ENCODE measurements around the gene RAMACL.

- TF ChIP-seq TAF1 (IDR thresholded peaks at IDR 0.05; ENCODE audit: low read depth) (no peak), YY1 (IDR thresholded peaks at IDR 0.05; ENCODE audit: low read depth) (no peak), EP300 (IDR thresholded peaks at IDR 0.05; ENCODE audit: borderline replicate concordance) (no peak), RAD21 (IDR thresholded peaks at IDR 0.05; ENCODE audit: low read depth) (no peak), REST (IDR thresholded peaks at IDR 0.05; ENCODE audit: low read depth) (no peak), TCF12 (IDR thresholded peaks at IDR 0.05; ENCODE audit: low read depth) (peak; percentile 36; the same call in 1 of the 2 replicates), NFIC (IDR thresholded peaks at IDR 0.05) (0 out of 2 replicates have a peak, but pooled peaks have one; percentile 5), ZBTB7A (IDR thresholded peaks at IDR 0.05; ENCODE audit: low read depth) (no peak), EGR1 (IDR thresholded peaks at IDR 0.05) (no peak), CREB1 (IDR thresholded peaks at IDR 0.05; ENCODE audit: low read depth) (no peak), TEAD4 (IDR thresholded peaks at IDR 0.05) (no peak), MAX (IDR thresholded peaks at IDR 0.05) (no peak), USF1 (IDR thresholded peaks at IDR 0.05) (no peak), CEBPB (IDR thresholded peaks at IDR 0.05) (no peak)
Measured at GRCh38 chr6:166579237-166579850, 7.1 kb downstream of the RAMACL start.
